Measurements from ENCODE around the gene NUP98. TPM values are rescaled to one million over a fixed set of nuclear protein-coding genes. Genes with fewer than 3 reads are reported as not detected.

Gene NUP98
- total RNA-seq, 2 experiments from 2014 or later = 106 to 108 TPM

DNA sequence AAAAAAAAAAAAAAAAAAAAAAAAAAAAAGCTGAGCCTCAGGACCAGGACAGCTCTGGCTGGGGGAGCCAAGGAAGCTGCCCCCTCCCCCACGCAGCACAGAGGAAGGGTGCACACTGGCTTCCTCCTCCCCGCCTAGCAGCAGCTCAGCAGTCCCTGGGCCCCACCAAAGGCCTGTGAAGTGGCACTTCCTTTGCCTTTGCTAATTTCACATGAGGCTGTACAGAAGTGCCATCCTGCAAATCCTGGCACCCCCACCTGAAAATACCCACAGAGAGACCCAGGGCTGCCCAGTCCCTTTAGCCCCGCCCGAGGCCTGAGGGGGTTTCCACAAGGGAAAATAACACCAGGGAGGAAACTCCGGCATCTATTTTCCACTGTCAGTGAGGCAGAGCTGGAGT lies 39.5 kb upstream of the NUP98 start:
- peak overlapping the region; percentile 90 for H3K27ac Mint-ChIP-seq
- POLR2A ChIA-PET = interaction anchor here (8.2 kb wide), 1 partner anchor 18 kb away, joined by 234 read pairs; the partner anchor contains the start of gene STIM1
- peak; percentile 5 for ATAC-seq

DNA sequence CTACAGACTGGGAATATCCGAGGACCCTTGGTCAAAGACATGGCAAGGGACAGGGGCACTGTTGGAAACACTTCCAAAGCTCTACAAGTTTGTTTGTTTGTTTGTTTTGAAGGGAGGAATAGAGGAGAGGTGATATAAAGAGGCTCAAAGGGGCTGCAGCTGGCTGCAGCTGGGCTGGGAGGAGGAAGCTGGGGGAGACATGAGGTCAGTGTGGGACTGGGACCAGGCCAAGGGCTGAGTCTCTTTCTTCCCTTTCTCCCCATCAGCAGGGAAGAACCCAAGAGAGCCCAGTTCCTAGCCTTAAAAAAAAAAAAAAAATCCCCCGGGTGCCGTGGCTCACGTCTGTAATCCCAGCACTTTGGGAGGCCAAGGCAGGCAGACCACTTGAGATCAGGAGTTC lies 38.4 kb upstream of the NUP98 start:
- peak overlapping the region; percentile 92 for H3K4me3 Mint-ChIP-seq
- no peaks in the 10 kb centered on the region for H3K9me3 Mint-ChIP-seq (ENCODE audit: insufficient read depth)
- peak overlapping the region; percentile 84 for H3K27ac Mint-ChIP-seq
- ChIA-PET CTCF (interaction anchor here (1.0 to 19.3 kb wide), 7 partner anchors 9 to 237 kb away, joined by 3 to 458 read pairs (median 15); partner anchors contain the start of genes PGAP2 and STIM1), POLR2A (interaction anchor here (1.0 to 8.2 kb wide), 2 partner anchors 20 to 225 kb away, joined by 3 to 234 read pairs; partner anchors contain the start of gene STIM1)
- peaks cover 82% of the 10 kb centered on the region for H3K4me1 Mint-ChIP-seq (ENCODE audit: low read depth)
- no peaks in the 10 kb centered on the region for H3K27me3 Mint-ChIP-seq (ENCODE audit: low read depth)
- DNase-seq (no peak), ATAC-seq (no peak)
- peaks cover 84% of the 10 kb centered on the region for H3K36me3 Mint-ChIP-seq (ENCODE audit: low read depth)

More for the DNA sequence above, 39.5 kb upstream of the NUP98 start:
- Mint-ChIP-seq H3K4me1 (ENCODE audit: low read depth) (peaks cover 75% of the 10 kb centered on the region), H3K36me3 (ENCODE audit: low read depth) (peaks cover 72% of the 10 kb centered on the region), H3K4me3 (peak overlapping the region; percentile 92), H3K27me3 (ENCODE audit: low read depth) (no peaks in the 10 kb centered on the region), H3K9me3 (ENCODE audit: insufficient read depth) (no peaks in the 10 kb centered on the region)
- CTCF ChIA-PET = interaction anchor here (1.0 to 19.3 kb wide), 9 partner anchors 12 to 259 kb away, joined by 3 to 458 read pairs (median 7); partner anchors contain the start of genes PGAP2 and STIM1
- peak; percentile 75 for DNase-seq

DNA sequence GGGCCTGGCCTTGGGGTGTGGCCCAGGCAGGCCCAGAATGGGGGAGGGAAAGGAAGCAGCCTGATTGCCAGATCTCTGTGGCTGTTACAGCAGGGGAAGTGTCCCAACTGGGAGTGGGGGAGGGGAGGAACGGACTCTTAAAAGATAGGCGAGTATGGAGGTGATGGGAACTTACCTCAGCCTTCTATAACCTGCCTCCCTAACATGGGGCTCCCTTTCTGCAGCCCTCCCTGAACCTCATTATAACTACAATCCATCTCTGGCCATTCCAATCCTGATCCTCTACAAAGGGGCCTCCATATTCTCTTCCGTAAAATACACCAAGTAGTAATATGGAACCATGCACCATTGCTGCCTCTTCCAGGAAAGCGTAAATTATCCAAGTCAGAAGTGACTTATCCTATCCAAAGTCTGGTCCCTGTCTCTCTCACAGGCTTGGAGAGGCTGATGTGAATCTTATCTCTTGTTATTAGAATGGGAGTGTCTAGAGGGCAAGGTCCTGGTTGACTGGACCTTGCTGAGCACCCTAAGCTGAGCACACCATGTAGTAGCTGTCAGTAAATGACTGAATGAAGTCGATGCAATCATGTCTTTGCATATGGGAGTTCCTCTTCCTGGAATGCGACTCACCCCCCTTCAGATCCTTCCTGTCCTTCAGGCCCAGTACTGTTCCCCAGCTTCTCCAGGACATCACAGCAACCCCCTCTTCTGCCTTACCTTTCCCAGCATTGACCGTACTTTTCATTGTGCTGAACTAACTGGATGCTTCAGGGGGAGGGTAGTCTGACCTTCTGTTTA lies 37.5 kb upstream of the NUP98 start:
- POLR2A ChIA-PET = interaction anchor here (1.0 to 8.2 kb wide), 3 partner anchors 19 to 226 kb away, joined by 3 to 234 read pairs (median 20); partner anchors contain the start of gene STIM1
- ATAC-seq = no peak
- H3K4me3 Mint-ChIP-seq = peak overlapping the region; percentile 61
- CTCF ChIA-PET = interaction anchor here (1.0 to 19.3 kb wide), 8 partner anchors 8 to 238 kb away, joined by 3 to 458 read pairs (median 16); partner anchors contain the start of genes PGAP2 and STIM1
- no peaks in the 10 kb centered on the region for H3K9me3 Mint-ChIP-seq (ENCODE audit: insufficient read depth)
- peak overlapping the region; percentile 84 for H3K27ac Mint-ChIP-seq
- peaks cover 86% of the 10 kb centered on the region for H3K36me3 Mint-ChIP-seq (ENCODE audit: low read depth)
- DNase-seq = no peak
- H3K27me3 Mint-ChIP-seq (ENCODE audit: low read depth) = no peaks in the 10 kb centered on the region
- peaks cover 86% of the 10 kb centered on the region for H3K4me1 Mint-ChIP-seq (ENCODE audit: low read depth)

DNA sequence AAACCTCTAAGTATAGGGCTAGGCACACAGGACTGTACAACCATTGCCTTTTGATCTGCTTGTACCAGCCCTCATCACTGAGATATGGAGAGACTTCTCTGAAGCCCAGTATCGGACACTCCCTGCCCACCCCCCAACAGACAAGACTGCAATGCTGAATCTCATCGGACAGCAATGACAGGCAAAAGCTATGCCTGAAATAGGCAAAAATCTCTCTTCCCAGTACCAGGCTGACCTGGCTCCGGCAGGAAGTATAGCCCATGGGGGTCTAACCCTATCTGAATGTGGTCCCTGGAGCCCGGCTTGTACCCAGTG lies 37.0 kb upstream of the NUP98 start:
- Mint-ChIP-seq H3K4me1 (ENCODE audit: low read depth) (peaks cover 85% of the 10 kb centered on the region), H3K27ac (peak overlapping the region; percentile 84), H3K36me3 (ENCODE audit: low read depth) (peaks cover 85% of the 10 kb centered on the region), H3K4me3 (peak overlapping the region; percentile 61), H3K9me3 (ENCODE audit: insufficient read depth) (no peaks in the 10 kb centered on the region), H3K27me3 (ENCODE audit: low read depth) (no peaks in the 10 kb centered on the region)
- no peak for ATAC-seq
- ChIA-PET CTCF (interaction anchor here (3.2 to 19.3 kb wide), 2 partner anchors 20 to 238 kb away, joined by 17 to 458 read pairs; partner anchors contain the start of gene STIM1), POLR2A (interaction anchor here (1.3 to 4.4 kb wide), 2 partner anchors 9 to 20 kb away, joined by 3 to 20 read pairs; partner anchors contain the start of gene STIM1)
- no peak for DNase-seq

DNA sequence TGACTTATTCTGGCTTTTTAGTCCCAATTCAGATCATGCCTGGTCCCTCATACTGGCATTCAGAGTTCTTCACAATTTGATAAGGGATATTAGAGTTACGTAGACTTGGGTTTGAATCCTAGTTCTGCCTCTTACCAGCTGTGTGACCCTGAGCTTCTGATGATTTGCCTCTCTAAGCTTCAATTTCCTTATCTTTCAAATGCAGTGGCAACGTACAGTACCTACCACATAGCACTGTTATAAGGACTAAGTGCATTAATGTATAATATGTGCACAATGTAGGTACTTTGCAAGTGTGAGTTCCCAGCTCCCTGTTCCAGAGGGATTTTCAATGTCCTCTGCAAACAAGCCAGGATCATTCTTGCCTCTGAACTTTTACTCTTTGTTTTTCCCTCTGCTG lies 36.1 kb upstream of the NUP98 start:
- ChIA-PET CTCF (interaction anchor here (0.6 to 19.3 kb wide), 4 partner anchors 8 to 239 kb away, joined by 3 to 458 read pairs (median 11); partner anchors contain the start of gene STIM1), POLR2A (interaction anchor here (1.3 to 4.4 kb wide), 2 partner anchors 8 to 21 kb away, joined by 3 to 20 read pairs; partner anchors contain the start of gene STIM1)
- Mint-ChIP-seq H3K4me3 (no peak overlapping the region), H3K27me3 (ENCODE audit: low read depth) (no peaks in the 10 kb centered on the region), H3K27ac (peak overlapping the region; percentile 84), H3K9me3 (ENCODE audit: insufficient read depth) (no peaks in the 10 kb centered on the region), H3K36me3 (ENCODE audit: low read depth) (peaks cover 78% of the 10 kb centered on the region), H3K4me1 (ENCODE audit: low read depth) (peaks cover 78% of the 10 kb centered on the region)
- no peak for DNase-seq
- no peak for ATAC-seq

DNA sequence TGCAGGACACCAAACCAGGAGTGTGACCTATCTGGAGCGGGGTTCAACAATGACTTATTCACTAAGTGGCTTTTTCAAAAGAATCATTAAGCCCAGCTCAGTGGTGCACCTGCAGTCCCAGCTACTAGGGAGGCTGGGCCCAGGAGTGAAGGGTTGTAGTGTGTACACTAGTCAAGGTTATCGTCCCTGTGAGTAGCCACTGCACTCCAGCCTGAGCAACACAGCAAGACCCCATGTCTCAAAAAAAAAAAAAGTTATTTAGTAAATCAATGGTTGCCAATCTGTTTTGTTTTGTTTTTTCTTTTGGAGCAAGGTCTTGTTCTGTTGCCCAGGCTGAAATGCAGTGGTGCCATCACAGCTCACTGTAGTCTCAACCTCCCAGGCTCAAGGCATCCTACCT lies 35.5 kb upstream of the NUP98 start:
- no peak overlapping the region for H3K4me3 Mint-ChIP-seq
- H3K4me1 Mint-ChIP-seq (ENCODE audit: low read depth) = peaks cover 72% of the 10 kb centered on the region
- CTCF ChIA-PET = interaction anchor here (0.6 to 19.3 kb wide), 4 partner anchors 8 to 240 kb away, joined by 3 to 458 read pairs (median 11); partner anchors contain the start of gene STIM1
- no peak for ATAC-seq
- POLR2A ChIA-PET = interaction anchor here (1.5 to 4.4 kb wide), 3 partner anchors 8 to 21 kb away, joined by 4 to 22 read pairs (median 20); partner anchors contain the start of genes RHOG and STIM1
- peaks cover 78% of the 10 kb centered on the region for H3K36me3 Mint-ChIP-seq (ENCODE audit: low read depth)
- H3K27ac Mint-ChIP-seq = peak overlapping the region; percentile 74
- DNase-seq = no peak
- no peaks in the 10 kb centered on the region for H3K9me3 Mint-ChIP-seq (ENCODE audit: insufficient read depth)
- H3K27me3 Mint-ChIP-seq (ENCODE audit: low read depth) = no peaks in the 10 kb centered on the region

DNA sequence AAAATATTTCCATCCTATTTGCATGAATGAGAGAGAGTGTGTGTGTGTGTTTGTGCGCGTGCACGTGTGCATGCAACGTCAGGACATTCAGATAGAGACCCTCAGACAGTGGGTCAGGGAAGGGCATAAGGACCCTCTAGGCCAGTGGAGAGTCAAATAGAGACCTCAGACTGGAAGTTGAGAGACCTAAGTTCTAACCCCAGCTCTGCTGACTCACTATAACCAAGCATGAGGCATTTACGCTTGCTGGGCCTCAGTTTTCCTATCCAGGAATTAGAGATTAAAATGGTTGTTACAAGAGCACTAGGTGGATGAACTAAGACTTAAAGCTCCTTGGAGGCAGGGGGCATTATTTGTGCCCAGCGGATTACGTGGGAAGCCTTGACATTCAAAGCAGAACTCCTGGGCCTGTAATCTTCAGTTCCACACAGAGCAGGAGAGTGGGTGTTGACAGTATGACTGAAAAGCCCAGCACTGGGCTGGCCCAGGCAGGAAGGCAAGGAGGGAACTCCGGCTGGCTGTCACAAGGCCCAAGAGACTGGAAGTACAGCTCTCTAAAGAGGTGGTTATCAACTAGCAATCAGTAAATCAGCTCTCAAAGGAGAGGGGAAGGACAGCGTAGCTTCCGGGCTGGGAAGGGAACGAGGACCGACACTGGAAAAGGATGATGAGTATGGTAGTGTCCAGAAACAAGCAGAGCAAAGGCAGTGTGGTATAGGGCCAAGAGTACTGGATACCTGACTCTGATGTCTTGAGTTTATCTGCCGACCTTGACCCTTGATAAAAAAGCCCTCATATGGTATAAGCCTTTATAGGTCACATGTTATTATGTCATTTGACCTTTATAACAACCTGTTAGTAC lies 34.3 kb upstream of the NUP98 start:
- H3K27ac Mint-ChIP-seq = peak overlapping the region; percentile 73
- no peaks in the 10 kb centered on the region for H3K27me3 Mint-ChIP-seq (ENCODE audit: low read depth)
- CTCF ChIA-PET = interaction anchor here (1.1 to 19.3 kb wide), 4 partner anchors 10 to 241 kb away, joined by 4 to 458 read pairs (median 14); partner anchors contain the start of genes PGAP2, RHOG and STIM1
- H3K4me1 Mint-ChIP-seq (ENCODE audit: low read depth) = peaks cover 69% of the 10 kb centered on the region
- POLR2A ChIA-PET = interaction anchor here (1.5 to 4.4 kb wide), 3 partner anchors 9 to 23 kb away, joined by 4 to 22 read pairs (median 20); partner anchors contain the start of genes RHOG and STIM1
- H3K36me3 Mint-ChIP-seq (ENCODE audit: low read depth) = peaks cover 81% of the 10 kb centered on the region
- no peaks in the 10 kb centered on the region for H3K9me3 Mint-ChIP-seq (ENCODE audit: insufficient read depth)
- DNase-seq (no peak), ATAC-seq (no peak)
- H3K4me3 Mint-ChIP-seq = no peak overlapping the region

DNA sequence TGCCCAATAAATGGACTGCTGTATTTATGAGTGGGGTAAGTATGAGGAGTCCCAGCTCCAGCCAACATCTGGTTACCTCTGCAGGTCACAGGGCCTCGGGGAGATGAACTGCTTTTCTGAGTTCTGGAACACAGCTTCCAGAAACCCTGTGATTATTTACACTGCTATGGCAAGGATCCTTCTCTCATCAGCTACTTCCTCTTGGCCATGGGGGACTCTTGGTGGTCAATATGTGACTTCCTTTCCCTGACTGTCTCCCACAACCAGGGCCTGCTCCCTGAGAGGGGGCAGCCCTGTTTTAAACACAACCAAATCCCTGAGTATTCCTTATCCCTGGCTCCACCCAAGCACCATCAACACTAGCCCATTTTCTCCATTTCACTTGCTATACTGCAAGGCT lies 33.4 kb upstream of the NUP98 start:
- peaks cover 83% of the 10 kb centered on the region for H3K36me3 Mint-ChIP-seq (ENCODE audit: low read depth)
- H3K4me1 Mint-ChIP-seq (ENCODE audit: low read depth) = peaks cover 70% of the 10 kb centered on the region
- POLR2A ChIA-PET = interaction anchor here (1.3 to 4.4 kb wide), 3 partner anchors 10 to 23 kb away, joined by 3 to 22 read pairs (median 20); partner anchors contain the start of genes RHOG and STIM1

DNA sequence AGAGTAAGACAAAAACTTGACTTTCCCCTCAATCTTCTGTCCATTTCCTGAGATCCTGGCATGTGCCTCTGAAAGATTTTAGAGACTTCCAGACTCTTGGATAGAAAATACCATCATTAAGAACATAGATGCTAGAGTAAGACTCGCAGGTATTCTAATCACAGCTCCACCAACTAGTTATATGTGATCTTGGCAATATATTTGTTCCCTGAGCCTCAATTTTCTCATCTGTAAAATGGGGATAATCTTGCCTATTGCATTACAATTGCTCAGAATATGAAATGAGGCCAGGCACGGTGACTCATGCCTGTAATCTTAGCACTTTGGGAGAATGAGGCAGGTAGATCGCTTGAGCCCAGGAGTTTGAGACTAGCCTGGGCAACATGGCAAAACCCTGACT lies 32.7 kb upstream of the NUP98 start:
- Mint-ChIP-seq H3K9me3 (ENCODE audit: insufficient read depth) (no peaks in the 10 kb centered on the region), H3K4me3 (no peak overlapping the region), H3K27me3 (ENCODE audit: low read depth) (no peaks in the 10 kb centered on the region), H3K36me3 (ENCODE audit: low read depth) (peaks cover 83% of the 10 kb centered on the region), H3K27ac (no peak overlapping the region), H3K4me1 (ENCODE audit: low read depth) (peaks cover 70% of the 10 kb centered on the region)
- CTCF ChIA-PET = interaction anchor here (0.7 to 19.3 kb wide), 4 partner anchors 11 to 242 kb away, joined by 3 to 458 read pairs (median 8); partner anchors contain the start of genes RHOG and STIM1
- no peak for ATAC-seq
- no peak for DNase-seq
- POLR2A ChIA-PET = interaction anchor here (1.3 to 4.4 kb wide), 3 partner anchors 10 to 24 kb away, joined by 3 to 22 read pairs (median 20); partner anchors contain the start of genes RHOG and STIM1

More for the DNA sequence above, 33.4 kb upstream of the NUP98 start:
- ATAC-seq = no peak
- Mint-ChIP-seq H3K27me3 (ENCODE audit: low read depth) (no peaks in the 10 kb centered on the region), H3K4me3 (no peak overlapping the region), H3K27ac (peak overlapping the region; percentile 73), H3K9me3 (ENCODE audit: insufficient read depth) (no peaks in the 10 kb centered on the region)
- DNase-seq = no peak
- CTCF ChIA-PET = interaction anchor here (0.9 to 19.3 kb wide), 5 partner anchors 11 to 242 kb away, joined by 3 to 458 read pairs (median 12); partner anchors contain the start of genes PGAP2, RHOG and STIM1

DNA sequence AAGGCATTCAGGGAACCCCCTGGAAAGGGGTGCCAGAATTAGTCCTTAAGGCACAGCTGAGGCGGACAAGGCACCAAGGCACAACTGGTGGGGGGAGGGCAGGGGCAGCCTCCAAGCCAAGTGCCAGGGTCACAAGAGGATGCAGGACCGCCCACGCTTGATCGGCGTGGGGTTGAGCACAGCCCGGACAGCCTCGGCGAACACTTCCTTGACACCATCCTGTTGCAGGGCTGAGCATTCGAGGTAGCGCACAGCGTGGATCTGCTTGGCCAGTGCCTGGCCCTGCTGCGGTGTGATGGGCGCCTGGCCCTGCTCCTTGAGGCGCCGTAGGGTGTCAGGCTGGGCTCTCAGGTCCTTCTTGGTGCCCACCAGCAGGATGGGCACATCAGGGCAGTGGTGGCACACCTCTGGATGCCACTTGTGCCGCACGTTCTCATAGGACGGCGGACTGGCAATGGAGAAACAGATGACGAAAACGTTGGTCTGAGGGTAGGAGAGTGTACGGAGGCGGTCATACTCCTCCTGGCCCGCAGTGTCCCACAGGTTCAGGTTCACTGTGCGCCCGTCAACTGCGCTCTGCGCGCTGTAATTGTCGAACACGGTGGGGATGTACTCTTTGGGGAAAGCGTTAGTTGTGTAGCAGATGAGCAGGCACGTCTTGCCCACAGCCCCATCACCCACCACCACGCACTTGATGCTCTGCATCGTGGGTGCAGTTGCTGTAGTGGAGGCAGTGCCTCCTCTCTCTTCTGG lies 30.3 kb upstream of the NUP98 start:
- POLR2A ChIA-PET = interaction anchor here (1.3 to 3.3 kb wide), 2 partner anchors 12 to 13 kb away, joined by 5 to 18 read pairs; partner anchors contain the start of gene RHOG
- DNase-seq (no peak), ATAC-seq (no peak)
- Mint-ChIP-seq H3K27ac (no peak overlapping the region), H3K9me3 (ENCODE audit: insufficient read depth) (no peaks in the 10 kb centered on the region), H3K27me3 (ENCODE audit: low read depth) (no peaks in the 10 kb centered on the region), H3K4me3 (no peak overlapping the region), H3K4me1 (ENCODE audit: low read depth) (peaks cover 61% of the 10 kb centered on the region), H3K36me3 (ENCODE audit: low read depth) (peaks cover 76% of the 10 kb centered on the region)
- CTCF ChIA-PET = interaction anchor here (19.3 kb wide), 1 partner anchor 27 kb away, joined by 458 read pairs; the partner anchor contains the start of gene STIM1
